ENCODE measurements around the gene SYCE1L.
"Not testable (repeated sequence)": the region's sequence is repeated elsewhere in the genome, so short reads cannot be mapped to it uniquely, and the experiment has no call there.

Gene SYCE1L

GRCh38 chr16:77199211-77199610 lies at the start of gene SYCE1L:
SYCE1L (plus strand) TSS chr16:77199408; CDS start chr16:77199452, 44 bp downstream.
- DNase-seq (ENCODE audit: low spot score), result no peak

GRCh38 chr16:77157346-77158058 lies 41.7 kb upstream of the SYCE1L start:
- no peak for DNase-seq (ENCODE audit: low spot score)

GRCh38 chr16:77158293-77158692 lies 40.9 kb upstream of the SYCE1L start:
- no peak for DNase-seq (ENCODE audit: low spot score)

GRCh38 chr16:77165006-77165405 lies 34.2 kb upstream of the SYCE1L start:
- DNase-seq (ENCODE audit: low spot score), result no peak

GRCh38 chr16:77165536-77166236 lies 33.5 kb upstream of the SYCE1L start:
- not testable (repeated sequence) for DNase-seq (ENCODE audit: low spot score)

GRCh38 chr16:77166726-77167125 lies 32.5 kb upstream of the SYCE1L start:
- DNase-seq (ENCODE audit: low spot score), result no peak

- no peak for DNase-seq (ENCODE audit: low spot score)
These were observed 30.3 kb upstream of the SYCE1L start for GRCh38 chr16:77168901-77169300.

GRCh38 chr16:77169650-77170236 lies 29.5 kb upstream of the SYCE1L start:
- DNase-seq (ENCODE audit: low spot score), result peak; percentile 69

- no peak for DNase-seq (ENCODE audit: low spot score)
These were observed 28.4 kb upstream of the SYCE1L start for GRCh38 chr16:77170805-77171204.

- peak; percentile 59 for DNase-seq (ENCODE audit: low spot score)
These were observed 27.2 kb upstream of the SYCE1L start for GRCh38 chr16:77171745-77172635.

GRCh38 chr16:77172951-77173350 lies 26.3 kb upstream of the SYCE1L start:
- no peak for DNase-seq (ENCODE audit: low spot score)

GRCh38 chr16:77183137-77183536 lies 16.1 kb upstream of the SYCE1L start:
- DNase-seq (ENCODE audit: low spot score), result no peak

- DNase-seq (ENCODE audit: low spot score), result not testable (repeated sequence)
These were observed 12.9 kb upstream of the SYCE1L start for GRCh38 chr16:77186298-77186697.

GRCh38 chr16:77190190-77190477 lies 9.1 kb upstream of the SYCE1L start:
- no peak for DNase-seq (ENCODE audit: low spot score)

- DNase-seq (ENCODE audit: low spot score), result peak; percentile 98
These were observed 8.5 kb upstream of the SYCE1L start, which contains the start of gene MON1B for GRCh38 chr16:77190478-77191258. MON1B (plus strand) TSS chr16:77191190; CDS start chr16:77191486, 296 bp downstream.

GRCh38 chr16:77191259-77191969 lies 7.8 kb upstream of the SYCE1L start:
- no peak for DNase-seq (ENCODE audit: low spot score)

- no peak for DNase-seq (ENCODE audit: low spot score)
These were observed 5.8 kb upstream of the SYCE1L start for GRCh38 chr16:77193377-77193776.

GRCh38 chr16:77194295-77195231 lies 4.6 kb upstream of the SYCE1L start:
- no peak for DNase-seq (ENCODE audit: low spot score)

- DNase-seq (ENCODE audit: low spot score), result no peak
These were observed 3.8 kb upstream of the SYCE1L start for GRCh38 chr16:77195411-77195810.

- no peak for DNase-seq (ENCODE audit: low spot score)
These were observed 1.5 kb upstream of the SYCE1L start for GRCh38 chr16:77197747-77198146.
